HG03103 (cell line): ENCODE measurements around the gene DHX30.

ENCODE experiments used
- ATAC-seq: cut with Tn5 transposase; IDR thresholded peaks from one replicate; pipeline ENCODE4 v1.9.1; 2021; ENCODE audit warnings: low read depth; ENCODE audit not compliant: unreplicated experiment

DHX30 gene

GRCh38 chr3:47852604-47853602, 50.0 kb downstream of the DHX30 start:
- ATAC-seq, result no peak

DNA sequence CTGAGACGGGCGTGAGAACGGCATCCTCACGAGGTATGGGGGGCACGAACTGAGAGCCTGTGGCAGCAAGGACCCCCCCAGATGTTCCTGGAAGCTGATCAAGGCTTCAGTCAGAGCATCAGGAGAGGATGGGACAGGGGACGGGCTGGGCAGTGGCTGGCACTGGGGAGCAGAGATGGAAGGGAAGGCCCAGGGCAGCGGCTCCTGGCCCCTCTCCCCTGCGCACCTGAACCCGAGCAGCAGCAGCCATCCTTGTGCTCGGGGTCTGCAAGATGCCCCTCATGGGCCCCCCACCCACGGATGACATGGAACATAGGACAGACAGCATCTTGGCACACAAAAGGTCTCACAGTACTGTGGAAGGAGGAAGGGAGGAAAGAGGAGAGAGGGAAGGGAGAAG, 51.3 kb downstream of the DHX30 start:
- no peak for ATAC-seq

- no peak for ATAC-seq
Observed at GRCh38 chr3:47854720-47855455, 52.0 kb downstream of the DHX30 start.

GRCh38 chr3:47855461-47856383, 52.8 kb downstream of the DHX30 start:
- no peak for ATAC-seq

GRCh38 chr3:47856669-47857068, 53.7 kb downstream of the DHX30 start:
- no peak for ATAC-seq

- no peak for ATAC-seq
Observed at GRCh38 chr3:47857151-47857550, 54.2 kb downstream of the DHX30 start.

GRCh38 chr3:47859956-47860605, 57.1 kb downstream of the DHX30 start:
- ATAC-seq, result no peak

- no peak for ATAC-seq
Observed at GRCh38 chr3:47863391-47864128, 60.6 kb downstream of the DHX30 start.

DNA sequence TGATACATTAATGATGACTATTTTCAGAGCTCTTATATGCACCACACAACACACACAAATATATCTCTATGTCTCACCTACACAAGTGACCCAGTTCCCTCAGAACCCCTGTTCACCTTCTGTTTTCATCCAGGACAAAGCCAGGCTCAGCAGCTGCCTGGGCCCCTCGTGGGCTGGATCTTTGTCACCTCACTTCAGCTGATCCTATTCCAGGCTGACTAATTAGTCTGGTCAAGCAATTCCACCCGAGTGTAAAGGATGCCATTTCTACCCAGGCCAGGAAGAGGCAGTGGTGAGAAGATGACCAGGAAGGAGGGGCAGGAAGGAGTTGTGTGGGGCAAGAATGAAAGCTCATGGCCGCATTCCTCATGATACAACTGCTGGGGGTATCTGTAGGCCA, 62.3 kb downstream of the DHX30 start:
- no peak for ATAC-seq

GRCh38 chr3:47867451-47868044, 64.6 kb downstream of the DHX30 start:
- ATAC-seq, result no peak

DNA sequence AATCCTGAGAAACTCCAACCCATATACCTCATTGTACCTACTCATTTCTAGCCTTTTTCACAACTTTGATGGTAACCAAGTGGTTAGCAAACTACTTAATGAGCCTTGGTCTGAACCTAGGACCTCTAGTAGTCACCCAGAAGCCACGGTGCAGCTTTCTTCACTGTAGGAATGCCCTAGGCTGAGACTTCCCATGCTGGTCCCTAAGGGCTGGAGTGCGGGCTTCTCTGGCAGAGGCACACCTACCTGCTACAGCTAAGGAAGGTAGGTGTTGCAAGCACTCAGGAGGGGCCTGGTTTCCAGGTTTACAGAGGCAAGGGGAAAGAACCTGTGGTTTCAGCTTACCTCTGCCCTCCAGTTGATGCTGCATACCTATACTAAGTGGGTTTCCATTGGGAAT, 65.4 kb downstream of the DHX30 start:
- no peak for ATAC-seq

GRCh38 chr3:47870156-47870555, 67.2 kb downstream of the DHX30 start:
- ATAC-seq, result no peak

DNA sequence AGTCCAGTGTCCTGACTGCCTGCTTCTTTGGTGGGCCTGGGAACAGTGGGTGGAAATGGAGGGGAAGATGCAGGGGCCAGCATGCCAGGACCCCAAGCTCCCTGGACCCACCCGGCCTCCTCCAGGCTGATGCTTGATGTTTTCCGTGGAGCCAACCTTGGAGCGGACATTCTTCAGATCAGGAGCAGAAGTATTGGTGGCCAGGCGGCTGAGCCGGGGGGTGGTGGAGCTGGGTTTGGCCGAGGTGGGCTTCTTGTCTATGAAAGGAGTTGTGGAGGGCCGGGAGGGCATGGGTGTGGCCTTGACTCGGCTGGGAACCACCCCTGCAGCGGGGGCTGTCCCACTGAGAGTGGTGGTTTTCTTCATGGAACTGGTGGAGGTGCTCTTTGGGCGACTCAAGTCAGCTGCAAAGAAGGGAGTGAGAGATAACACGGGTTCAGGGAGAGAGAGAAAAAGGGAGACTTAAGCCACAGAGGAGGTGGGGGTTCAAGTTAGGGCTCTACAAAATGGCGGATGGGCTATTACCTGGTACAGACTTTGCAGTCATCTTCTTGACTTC, 67.8 kb downstream of the DHX30 start:
- ATAC-seq, result no peak

GRCh38 chr3:47871389-47871788, 68.5 kb downstream of the DHX30 start:
- ATAC-seq, result no peak

DNA sequence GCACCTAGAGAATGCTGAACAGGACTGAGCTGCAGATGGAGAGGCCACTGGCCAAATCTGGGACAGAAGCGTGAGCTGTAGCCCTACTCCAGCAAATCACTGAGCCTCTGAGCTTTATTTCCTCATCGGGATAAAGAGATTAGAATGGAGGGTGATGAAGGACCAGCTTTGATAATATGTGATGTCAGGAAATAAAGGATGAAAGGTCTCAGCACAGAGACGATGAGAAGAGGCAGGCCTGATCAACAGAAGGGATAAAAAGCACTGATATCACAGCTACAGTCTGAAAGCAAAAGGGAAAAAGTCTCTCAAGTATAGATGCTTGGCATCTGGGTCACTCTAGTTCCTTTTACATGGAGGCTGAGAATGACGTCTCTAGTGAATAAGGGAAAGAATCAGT, 70.0 kb downstream of the DHX30 start:
- no peak for ATAC-seq

DNA sequence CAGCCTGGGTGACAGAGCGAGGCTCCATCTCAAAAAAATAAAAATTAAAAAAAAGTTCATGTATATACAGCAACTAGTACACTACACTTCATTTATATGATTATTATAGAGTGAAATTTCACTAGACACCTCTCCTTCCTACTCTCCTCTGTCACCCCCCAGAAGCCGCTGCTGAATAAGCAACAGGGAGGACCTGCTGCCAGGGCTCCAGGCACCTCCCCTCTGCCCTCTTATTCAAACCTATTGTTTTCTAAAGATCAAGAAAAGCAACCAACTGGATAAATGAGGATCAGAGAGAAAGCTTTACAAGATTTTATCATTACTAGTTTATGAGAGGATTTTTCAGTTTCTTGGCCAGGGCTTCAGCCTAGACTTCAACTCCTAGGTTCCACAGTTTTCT, 71.5 kb downstream of the DHX30 start:
- no peak for ATAC-seq

- no peak for ATAC-seq
Observed at GRCh38 chr3:47874913-47875312, 72.0 kb downstream of the DHX30 start.

DNA sequence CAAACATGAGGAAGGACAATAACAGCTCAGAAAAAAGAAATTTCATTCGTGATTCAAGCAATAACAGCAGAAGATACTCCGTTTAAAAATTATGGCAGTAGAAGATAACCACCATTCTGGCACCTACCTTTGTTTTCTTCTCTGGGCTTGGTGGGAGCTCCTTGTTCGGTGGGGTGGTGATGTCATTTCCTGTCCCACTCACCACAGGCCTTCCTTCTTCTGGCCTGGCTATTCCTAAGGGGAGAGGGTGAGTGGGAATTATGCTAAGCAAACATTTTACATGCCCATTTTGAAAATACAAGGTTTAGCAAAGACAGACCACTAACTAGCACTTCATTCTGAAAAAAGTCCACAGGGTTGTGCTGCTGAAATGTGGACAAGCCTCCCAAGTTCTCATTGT, 74.4 kb downstream of the DHX30 start:
- ATAC-seq, result no peak

- ATAC-seq, result no peak
Observed at GRCh38 chr3:47877719-47878118, 74.8 kb downstream of the DHX30 start.
